DMS153 treated with DMSO at 0.1 percent for 48 hours (cell line): Measurements from ENCODE around the gene NBEA.

Source experiments
- DNase-seq: peaks from one replicate; lab custom pipeline; 2025; ENCODE audit not compliant: unreplicated experiment; lab: John Stamatoyannopoulos, UW

The NBEA gene

DNA sequence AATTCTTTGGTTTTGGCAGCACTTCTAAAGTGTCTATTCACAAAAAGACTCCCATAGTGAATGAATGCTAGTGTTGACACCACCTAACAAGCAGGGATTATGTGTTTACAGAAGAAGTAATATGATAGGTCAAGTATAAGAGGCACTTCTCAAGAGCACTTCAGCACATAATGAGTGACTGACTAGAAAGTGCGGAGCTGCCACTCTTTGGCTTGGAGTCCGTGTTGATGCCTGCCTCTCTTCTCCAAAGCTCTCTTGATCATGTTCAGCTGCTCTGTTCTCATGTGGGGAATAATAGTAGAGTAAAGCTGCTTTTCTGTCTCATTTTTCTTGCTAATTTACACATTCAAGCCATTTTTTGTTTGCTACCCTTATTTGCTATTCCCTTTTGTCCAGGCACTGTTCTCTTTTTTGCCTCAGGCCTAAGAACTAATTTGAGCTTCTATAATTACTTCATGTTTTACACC, 557.2 kb downstream of the NBEA start:
- DNase-seq, result peak; percentile 92

DNA sequence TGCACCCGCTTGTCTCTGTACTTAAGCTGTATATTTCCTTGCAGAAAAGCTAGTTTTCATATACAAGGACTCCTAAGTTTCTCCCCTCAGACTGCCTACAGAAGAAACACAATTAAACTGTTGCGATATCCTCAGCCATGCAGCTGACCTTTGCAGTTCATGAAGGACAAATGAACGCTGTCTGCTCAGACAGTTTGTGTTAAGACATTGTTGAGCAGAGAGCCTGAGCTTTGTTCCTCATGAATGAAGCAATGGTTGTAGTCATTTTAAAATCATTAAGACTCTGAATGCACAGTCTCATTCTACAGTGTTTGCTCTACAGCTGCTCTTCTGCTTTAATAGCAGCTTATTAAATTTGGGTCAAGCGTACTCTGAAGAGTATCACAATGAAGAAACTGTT, 557.6 kb downstream of the NBEA start:
- peak; percentile 75 for DNase-seq

DNA sequence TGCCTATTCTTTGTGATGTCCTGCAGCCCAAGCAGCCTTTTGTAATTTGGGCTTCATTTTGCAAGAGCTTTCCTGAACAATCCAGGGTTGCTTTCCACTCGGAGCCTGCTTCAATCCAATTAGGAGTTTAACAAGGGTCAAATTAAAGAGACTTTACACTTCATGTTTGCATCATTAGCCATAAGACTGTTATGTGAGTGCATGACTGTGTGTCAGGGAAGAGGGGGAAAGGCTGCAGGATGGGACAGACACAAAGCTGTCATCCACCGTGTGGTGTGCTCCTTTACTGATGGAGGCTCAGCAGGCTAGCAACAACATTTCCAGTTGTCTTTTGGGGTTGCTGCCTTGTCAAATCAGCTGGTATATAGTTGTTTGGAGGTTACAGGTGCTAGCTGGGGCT, 558.1 kb downstream of the NBEA start:
- peak; percentile 75 for DNase-seq

DNA sequence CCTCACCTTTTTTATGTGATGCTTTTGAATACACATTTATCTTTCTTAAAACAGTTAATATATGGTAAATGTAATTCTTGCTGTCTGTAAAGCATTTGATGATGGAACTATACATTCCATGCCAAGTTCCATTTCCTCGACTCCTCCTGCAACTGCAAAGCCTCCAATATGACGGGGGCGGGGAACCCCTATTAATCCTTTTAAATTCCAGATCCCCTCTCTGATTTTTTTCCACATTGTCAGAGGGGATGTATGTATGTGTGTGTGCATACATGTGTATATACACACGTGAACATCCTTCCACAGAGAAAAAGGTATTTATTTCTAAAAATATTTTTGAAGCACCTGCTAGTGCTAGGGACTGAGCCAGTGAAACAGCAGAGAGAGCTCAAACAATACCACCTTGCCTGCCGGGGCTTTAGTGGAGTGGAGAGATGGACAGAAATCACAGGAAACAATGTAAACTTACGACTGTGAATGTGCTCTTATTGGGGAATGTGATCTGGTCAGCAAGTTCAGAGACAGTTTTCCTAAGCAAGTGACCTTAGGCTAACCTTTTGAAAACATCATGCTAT, 559.7 kb downstream of the NBEA start:
- no peak for DNase-seq

DNA sequence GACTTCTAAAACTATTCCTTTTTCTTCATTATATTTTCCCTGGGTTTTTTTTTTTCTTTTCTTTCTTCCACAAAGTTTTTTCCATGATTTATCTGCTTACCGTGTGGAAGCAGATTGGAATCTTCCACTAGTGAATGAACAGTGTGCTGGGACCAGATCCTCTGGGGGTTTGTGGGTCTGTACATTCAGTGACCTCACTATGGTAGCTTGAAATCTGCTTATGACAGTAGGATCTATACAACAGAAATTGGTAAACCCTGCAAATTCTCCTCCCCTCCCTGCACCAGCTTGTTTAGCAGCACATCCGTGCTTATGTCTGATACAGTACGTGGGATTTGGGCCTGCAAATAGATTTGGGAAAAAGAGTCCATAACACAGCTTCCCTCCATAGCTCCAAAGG, 560.4 kb downstream of the NBEA start:
- no peak for DNase-seq

DNA sequence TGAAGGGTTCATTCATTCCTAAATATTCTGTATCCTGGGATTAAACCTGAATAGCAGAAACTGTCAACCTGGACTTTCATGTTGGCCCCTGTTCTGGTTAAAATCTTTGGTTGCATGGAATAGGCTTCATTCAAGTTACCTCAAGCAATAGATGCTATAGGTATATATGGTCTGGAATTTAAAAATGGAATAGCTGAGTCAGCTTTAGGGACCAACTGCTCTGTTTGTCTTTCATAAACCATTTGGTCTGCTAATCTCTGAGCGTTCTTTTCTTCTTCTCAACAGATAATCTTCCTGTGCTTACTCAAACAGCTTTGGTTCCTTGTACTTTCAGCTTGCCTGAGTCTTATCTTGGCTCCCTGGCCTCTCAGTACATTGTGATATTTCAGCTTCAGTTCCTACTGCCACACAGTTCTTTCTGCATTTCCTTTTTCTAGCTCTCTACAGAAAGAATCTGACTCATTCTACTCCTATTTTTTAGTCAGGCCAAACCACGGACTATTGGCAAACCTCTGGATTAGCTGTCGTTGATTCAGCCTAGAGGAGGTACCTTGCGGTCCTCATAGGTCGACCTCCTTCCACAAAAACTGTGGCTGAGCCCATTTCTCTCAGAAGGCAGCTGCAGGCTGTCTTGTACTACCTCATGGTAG, 570.3 kb downstream of the NBEA start:
- no peak for DNase-seq

DNA sequence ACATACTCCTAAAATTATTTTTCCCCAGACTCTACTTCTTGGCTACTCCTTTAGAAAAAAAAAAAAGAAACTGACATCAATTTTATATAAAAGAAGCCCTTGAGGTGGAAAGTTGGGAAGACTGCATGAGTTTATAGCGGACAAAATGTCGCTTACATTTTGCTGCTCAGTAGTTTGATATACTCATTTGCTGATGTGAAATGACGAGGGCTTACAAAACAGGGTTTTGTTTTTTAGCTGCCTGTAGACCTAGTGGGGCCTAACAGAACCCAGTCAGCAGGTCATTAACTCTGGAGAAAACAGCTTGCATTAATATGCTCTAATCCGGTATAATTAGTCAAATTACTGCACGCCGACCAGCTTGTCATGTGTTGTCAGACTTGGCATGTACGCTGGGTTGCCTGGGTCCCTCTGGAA, 572.0 kb downstream of the NBEA start:
- DNase-seq, result no peak

DNA sequence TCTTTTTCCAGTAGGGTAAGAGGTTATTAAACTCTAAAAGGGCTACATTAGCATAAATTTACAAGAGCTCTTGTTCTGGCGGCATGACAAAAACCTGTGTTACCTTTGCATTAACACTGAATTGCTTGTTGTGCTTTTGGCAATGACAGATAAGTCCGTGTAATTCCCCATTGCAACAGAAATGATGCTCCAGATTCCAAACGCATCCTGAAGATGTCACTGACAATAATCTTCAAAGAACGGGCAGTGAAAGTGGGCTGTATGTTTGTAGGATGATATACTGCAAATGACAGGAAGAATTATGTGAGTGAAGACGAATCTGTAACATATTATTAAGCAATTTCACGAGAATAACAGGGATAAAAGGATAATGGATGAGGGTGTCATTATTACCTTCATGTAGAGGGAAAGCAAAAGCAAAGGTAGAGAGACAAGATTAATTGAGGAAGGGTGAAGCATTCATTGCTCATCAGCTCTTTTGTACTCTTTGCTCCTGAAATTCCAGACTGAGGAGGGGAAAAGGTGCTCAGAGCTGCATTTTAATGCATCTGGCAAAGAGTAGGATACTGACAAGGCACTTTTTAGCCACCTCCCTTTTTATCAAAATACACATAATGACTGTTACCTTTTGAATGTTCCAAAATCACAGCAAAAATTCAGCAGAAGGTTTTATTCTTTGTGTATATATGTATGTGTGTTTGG, 572.9 kb downstream of the NBEA start:
- no peak for DNase-seq

DNA sequence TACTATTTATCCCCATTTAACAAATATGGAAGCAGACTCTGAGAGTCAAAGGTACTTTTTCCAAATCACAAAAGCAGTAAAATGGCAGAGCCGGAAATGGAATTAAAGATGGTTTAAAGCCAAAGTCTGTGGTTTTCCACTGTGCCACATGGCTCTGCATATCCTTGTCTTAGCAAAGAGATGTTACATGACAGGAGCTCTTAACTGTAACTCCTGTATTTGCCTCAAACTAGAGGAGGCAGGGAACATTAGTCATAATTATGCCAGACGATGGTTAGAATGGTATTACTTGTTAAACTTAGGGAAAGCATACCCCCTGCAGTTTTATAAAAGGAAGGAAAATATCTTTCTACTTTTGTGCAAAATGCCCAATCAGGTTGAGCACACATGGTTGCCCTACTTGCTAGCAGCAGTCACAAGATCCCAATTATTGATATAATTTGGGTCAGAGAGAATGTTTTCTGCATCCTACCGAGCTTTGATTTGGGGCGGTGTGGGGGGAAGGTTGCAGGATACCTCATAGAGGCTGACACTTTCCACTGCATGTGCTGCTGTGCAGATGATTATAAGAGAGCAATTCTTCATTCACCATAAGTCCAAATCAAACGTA, 576.4 kb downstream of the NBEA start:
- no peak for DNase-seq

DNA sequence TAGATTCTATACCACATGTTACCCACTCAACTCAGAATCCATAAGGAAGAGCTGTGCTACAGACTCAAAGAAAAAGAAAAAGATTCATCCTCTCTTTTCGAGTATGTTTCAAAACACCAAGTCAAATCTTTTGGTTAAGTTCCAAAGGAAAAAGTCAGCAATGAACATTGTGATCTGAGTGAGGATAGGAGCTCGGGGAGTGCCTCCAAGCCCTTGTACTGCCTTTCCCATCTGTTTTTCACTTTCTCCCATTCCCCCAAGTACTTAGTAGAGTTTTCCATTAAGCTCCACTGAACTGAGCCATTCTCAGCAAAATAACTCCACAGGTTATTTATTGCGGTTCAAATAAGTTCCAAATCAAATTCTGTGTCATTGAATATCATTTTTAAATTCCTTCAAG, 582.1 kb downstream of the NBEA start:
- DNase-seq, result no peak

DNA sequence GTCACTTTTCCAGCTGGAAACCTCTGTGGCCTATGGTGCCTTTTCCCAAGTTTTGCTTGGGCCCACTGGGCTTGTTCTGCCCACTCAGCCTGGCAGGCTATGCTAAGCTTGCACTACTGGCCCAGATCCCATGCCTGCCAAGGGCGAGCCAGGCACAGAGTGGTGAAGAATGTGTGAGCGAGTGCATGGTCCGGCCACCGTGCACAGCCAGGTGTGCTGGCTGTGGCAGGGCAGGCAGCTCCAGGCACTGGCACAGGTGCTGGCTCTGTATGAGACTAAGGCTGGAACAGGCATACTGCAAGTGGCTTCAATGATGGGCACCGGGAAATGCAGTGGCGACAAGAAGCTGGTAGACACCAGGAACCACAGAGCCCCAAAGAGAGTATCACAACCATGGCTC, 584.5 kb downstream of the NBEA start:
- no peak for DNase-seq

DNA sequence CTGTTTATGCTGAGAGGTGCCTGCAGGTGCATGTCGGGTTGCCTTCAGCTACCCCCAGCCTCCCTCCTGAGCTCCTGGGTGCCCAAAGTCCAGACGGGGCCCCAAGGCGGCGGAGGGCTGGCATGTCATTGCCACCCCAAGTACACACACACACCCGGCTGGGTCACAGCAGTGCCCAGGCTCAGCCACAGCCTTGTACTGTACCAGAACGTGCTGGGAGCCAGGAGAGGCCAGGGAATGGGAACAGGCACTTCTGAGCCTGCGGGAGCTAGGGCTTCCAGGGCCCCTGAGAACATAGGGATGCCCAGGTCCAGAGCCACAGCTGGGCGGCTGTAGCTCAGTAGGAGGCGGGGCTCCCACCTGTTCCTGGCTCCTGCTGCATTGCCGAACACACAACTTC, 585.4 kb downstream of the NBEA start:
- no peak for DNase-seq

DNA sequence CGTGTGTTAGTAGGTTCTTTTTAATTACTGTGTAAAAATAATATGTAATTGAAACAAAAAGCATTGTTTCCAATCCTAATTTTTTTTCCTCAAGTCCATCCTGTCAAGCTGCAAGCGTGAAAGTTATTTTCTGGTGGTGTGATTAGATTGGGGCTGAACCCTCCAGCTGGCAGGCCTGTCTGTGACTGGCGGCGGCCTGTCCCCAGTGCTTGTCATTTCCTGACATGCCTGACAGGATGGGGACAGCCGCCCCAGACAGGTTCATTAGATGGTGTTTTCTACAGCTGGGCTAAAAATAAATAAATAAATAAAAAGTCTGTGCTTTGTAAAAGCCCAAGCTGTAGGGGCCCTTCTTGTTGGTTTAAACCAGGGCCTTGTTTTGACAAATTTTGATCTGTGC, 588.1 kb downstream of the NBEA start:
- DNase-seq, result no peak

DNA sequence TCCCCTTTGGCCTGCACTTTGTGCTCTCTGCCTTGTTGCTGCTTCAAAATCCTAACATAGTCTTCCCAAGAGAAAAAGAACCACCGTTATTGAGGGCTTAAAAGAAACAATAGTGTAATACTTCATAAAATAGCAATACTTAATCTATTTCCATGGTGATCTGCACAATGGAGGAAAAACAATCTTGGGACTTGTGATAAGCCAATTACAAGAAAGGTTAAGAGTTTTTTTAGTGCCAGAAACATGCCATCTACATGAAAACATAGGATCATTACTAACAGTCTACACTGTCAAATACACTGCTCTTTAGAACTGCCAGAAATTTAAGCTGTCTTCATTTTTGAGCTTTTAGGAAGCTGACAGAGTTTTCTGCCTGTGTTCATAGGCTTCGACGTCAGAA, 588.5 kb downstream of the NBEA start:
- no peak for DNase-seq

DNA sequence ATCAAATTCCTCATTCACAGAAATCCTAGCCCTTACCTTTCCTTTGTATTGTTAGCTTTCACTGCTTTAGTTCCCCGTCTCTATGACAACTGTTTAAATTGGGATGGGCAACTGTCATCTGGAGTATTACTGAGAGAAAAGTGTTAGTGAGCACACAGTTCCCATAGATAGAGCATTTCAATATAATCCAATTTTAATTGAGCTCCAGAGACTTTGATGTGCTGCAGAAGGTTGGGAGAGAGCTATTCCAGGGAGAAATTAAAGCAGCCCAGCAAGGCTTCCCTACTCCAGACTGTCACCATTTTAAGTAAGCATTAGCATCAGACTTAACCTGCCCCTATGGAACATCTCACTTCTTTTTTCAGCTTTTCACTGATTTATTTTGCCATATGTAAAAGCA, 589.5 kb downstream of the NBEA start:
- no peak for DNase-seq

DNA sequence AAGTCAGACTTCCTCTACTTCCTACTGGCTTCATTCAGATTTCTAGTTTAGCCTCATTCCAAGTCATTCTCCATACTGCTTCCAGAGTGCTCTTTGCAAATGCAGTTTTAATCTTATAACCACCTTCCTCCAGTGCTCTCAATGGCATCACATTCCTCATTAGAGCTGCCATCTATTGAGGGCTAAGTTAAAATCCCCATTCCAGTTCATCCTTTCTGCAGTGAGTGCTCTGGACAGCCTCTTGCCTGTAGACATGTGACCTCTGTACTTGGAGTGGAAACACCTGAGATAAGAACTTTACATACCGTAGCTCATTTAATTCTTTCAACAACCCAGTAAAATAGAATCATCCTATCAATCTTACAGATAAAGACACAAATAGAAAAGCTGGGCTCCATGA, 592.3 kb downstream of the NBEA start:
- no peak for DNase-seq

DNA sequence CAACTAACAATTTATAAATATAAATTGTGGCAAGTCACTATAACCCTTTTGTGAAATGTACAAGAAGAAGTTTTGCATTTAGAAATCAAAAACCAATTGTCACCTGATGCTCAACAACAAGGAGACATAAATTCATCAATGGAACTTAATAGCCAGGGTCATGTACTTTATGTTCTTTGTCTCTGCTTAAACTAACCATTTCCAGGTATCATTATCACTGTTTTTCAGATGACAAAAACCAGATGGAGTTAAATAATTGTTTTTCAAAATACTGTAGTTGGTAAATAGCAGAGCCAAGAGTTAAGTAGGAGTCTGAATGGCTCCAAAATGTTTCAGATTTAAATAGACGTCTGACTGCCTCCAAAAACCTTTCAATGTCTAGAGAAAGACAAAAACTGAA, 606.7 kb downstream of the NBEA start:
- no peak for DNase-seq

DNA sequence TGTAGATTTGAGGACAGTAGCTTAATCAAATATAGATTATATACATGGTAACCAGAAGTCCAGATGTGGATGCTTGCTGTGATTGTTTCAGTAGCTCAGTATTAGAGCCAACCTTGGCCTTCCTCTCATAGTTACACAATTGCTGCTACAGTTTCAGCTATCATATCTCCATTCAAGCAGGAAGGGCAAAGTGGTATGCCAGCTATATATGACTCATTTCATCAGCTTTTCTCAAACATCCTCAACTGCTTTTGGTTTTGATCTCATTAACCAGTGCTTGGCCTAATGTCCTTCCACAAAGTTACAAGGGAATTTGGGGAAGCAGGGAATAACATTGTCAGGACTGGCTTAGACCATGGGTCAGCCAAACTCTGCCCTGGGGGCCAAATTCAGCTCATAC, 607.4 kb downstream of the NBEA start:
- DNase-seq, result no peak

DNA sequence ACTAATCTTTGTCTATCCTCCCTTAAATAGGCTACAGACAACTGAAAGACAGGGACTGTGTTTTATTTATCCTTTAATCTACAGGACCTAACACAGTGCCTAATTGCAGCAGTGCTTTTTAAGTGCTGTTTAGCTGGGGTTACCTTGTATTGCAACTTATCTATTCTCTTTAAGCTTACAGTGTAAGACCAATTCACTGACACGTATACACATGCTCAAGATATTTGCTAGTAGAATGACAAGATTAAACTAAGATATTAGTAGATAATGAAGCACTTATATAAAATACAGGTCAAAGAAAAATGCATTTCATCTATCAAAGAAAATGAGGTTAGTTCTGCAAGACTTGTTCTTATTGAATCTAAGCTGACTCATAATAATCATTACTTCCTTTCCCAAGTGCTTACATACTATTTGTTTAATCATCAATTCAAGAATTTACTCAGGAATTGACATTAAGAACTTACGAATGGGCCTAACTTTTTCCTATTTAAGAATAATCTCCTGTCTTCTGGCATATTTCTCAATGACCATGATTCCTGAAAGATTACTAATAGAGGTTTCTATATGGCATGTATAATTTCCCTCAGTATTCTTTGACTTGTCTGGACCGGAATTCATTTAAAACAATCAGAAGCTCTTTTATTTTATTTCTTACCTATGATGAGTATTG, 610.2 kb downstream of the NBEA start:
- DNase-seq, result no peak

DNA sequence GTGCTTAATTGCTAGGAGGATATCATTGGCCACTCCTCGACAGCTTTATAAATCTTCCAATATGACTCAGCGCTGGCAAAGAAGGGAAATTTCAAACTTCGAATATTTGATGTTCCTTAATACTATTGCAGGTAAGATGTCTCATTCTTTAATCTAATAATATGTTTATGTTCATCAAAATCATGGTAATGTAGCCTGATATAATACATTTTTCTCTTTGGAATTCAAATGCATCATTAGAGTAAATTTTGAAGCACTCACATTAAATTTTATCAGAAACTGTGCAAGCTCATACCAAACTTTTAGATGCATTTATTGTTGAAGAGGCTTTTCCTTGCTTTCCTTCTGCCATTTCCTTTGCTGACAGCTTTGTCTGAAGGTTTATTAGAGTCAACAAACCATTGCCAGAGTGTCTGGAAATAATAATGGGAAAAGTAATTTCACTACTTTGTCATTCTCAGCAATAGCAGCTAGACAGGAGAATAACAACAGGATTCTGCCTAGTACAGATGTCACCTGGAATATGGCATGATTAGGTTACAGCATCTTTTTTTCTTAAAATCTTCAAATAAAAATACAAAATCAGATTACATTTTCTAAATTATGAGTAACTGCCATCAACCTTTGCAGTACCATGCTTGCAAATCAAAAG, 613.0 kb downstream of the NBEA start:
- DNase-seq, result no peak

DNA sequence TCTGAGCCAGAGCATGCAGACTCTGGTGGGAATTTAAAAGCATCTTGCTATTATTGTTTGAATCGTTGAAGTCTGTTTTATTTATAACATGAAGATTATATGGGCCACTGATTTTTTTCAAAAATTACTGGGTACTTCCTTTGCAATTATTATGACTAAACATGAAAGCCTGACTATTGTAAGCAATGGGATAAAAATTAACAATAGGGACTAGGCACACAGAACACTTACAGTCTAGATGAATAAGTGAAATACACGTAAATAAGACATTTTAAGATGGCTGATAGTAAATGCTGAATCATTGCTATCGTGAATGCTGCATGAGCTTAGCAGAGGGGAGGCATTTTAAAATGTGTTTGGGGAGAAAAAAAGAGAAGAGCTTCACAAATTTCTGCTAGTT, 615.4 kb downstream of the NBEA start:
- DNase-seq, result no peak
